Measurements from ENCODE around the gene CACNG3.
"Not testable (repeated sequence)": the region's sequence is repeated elsewhere in the genome, so short reads cannot be mapped to it uniquely, and the experiment has no call there.

CACNG3 gene

DNA sequence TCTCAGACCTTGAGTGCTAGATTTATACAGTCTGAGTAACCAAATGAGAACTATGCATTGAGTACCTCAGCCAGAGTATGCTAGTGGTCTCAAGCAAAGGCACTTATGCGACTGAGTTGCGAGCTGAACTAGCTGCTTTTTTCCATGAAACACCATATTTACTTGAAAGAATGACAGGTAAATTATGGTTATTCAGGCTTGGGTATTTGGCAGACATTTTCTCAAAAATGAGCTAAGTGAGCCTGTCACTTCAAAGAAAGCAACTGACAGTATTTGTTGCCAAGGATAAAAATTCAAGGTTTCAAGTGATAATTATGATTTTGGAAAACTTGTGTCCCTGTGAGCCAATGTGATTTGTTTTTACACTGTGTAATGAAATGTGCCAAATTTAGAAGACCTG lies 19.3 kb downstream of the CACNG3 start:
- no peak for DNase-seq (ENCODE audit: low read depth in 1 of 2, low spot score in 1 of 2)

DNA sequence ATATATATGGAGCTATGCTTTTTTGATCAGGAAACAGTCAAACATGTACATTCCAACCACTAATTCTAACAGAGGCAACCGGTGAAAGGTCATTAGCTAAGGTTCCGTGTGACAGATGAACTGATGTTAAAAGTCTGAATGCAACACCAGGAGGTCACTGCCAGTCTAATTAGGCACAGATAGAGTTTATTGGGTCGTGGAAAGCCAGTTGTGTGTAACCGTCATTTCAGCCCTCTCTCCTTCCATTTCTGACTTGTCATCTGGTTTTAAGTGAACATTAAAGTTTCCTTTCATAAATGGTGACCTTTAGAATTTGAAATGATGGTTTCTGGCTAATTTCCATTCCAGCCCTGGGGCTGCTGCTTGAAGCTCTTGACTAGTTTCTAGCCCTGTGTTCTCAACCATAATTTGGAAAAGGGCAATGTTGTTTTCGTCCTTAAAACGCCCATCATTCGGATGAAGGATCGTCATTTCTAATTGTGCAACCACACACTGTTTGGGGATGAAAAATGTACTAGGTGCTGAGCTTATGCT lies 23.9 kb downstream of the CACNG3 start:
- no peak for DNase-seq (ENCODE audit: low read depth in 1 of 2, low spot score in 1 of 2)

- no peak for DNase-seq (ENCODE audit: low read depth in 1 of 2, low spot score in 1 of 2)
Observed at GRCh38 chr16:24281466-24281865, 25.3 kb downstream of the CACNG3 start.

DNA sequence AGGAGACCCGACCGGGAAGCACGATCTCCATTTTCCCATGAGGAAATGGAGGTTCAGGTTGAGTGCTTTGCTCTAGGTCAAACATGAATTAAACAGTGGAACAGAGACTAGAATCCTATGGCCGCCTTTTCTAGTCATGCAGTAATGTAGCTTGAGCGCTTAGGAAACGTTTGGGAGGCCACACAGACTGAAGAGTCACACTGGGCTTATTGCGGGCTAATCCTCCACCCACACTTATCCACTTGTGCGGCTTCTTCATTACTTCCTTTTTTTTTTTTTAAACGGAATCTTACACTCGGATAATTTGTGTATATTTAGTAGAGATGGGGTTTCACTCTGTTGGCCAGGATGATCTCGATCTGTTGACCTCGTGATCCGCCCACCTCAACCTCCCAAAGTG lies 26.0 kb downstream of the CACNG3 start:
- no peak for DNase-seq (ENCODE audit: low read depth in 1 of 2, low spot score in 1 of 2)

- DNase-seq (ENCODE audit: low read depth in 1 of 2, low spot score in 1 of 2) = no peak
Observed at GRCh38 chr16:24286741-24287405, 30.7 kb downstream of the CACNG3 start.

GRCh38 chr16:24288516-24288915 lies 32.4 kb downstream of the CACNG3 start:
- no peak for DNase-seq (ENCODE audit: low read depth in 1 of 2, low spot score in 1 of 2)

- DNase-seq (ENCODE audit: low read depth in 1 of 2, low spot score in 1 of 2) = no peak
Observed at GRCh38 chr16:24289166-24289700, 33.1 kb downstream of the CACNG3 start.

GRCh38 chr16:24291932-24292331 lies 35.8 kb downstream of the CACNG3 start:
- DNase-seq (ENCODE audit: low read depth in 1 of 2, low spot score in 1 of 2) = no peak

DNA sequence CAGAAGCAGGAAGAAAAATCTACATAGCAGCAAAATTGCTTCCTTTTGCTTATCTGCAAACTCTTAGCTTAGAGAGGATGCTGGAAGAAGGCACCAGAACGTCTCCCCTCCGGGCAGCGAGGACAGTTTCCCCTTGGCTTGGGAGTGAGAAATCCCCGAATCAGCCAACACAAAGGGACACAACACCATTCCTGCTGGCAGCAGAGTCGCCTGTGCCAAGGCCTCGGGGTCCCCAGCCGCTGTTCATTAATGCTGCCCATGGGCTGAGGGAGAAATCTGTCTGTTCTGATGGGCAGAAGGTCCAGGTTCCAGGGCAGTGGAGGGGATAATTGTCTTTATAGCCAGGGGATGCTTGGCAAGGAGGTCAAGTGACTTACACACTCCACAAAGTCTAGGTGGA lies 38.0 kb downstream of the CACNG3 start:
- DNase-seq (ENCODE audit: low read depth in 1 of 2, low spot score in 1 of 2) = no peak

DNA sequence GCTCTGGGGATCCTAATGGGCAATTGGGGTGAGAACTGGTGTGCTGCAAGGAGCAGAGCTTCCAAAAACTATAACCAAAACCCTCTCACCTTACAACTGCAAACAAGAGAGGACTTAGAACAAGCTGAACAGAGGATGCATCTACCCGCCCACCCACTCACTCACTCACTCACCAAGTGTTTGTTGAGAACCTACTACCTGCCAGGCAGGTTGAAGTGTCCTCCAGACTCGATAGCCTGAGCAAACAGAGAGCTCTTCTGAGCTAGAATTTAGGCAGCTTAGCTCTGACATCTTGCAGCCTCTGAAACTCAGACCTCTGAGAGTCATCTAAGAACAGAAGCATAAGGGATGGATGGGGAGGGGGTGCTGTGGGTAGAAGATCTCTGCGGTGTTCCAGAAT lies 41.2 kb downstream of the CACNG3 start:
- no peak for DNase-seq (ENCODE audit: low read depth in 1 of 2, low spot score in 1 of 2)

GRCh38 chr16:24298548-24299167 lies 42.5 kb downstream of the CACNG3 start:
- DNase-seq (ENCODE audit: low read depth in 1 of 2, low spot score in 1 of 2) = no peak

- not testable (repeated sequence) for DNase-seq (ENCODE audit: low read depth in 1 of 2, low spot score in 1 of 2)
Observed at GRCh38 chr16:24300750-24301149, 44.6 kb downstream of the CACNG3 start.

DNA sequence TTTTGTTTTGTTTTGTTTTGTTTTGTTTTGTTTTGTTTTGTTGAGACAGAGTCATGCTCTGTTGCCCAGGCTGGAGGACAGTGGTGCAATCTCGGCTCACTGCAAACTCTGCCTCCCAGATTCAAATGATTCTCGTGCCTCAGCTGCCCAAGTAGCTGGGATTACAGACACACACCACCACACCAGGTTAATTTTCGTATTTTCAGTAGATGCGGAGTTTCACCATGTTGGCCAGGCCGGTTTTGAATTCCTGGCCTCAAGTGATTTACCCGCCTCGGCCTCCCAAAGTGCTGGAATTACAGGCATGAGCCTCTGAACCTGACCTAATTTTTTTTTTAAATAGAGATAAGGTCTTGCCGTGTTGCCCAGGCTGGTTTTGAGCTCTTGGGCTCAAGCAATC lies 46.5 kb downstream of the CACNG3 start:
- no peak for DNase-seq (ENCODE audit: low read depth in 1 of 2, low spot score in 1 of 2)

DNA sequence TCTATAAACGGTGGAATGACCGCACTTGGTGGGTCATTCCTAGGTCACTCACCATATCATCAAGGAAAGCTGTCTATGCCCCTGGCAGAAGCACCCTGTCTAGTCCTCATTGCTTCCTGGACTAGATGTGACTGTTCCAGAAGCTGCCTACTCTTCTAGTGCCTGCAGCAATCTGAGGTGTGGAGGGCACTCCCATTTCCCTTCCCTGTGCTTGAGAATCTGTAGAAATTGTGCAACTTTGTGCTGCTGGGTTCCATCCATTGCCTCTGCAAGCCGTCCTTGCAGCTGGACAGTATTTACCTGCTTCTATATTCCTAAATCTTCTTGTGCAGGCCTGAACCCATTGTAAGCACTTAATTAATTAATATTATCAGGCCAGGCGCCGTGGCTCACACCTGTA lies 52.1 kb downstream of the CACNG3 start:
- DNase-seq (ENCODE audit: low read depth in 1 of 2, low spot score in 1 of 2) = no peak

- no peak for DNase-seq (ENCODE audit: low read depth in 1 of 2, low spot score in 1 of 2)
Observed at GRCh38 chr16:24309258-24310142, 53.4 kb downstream of the CACNG3 start.

- DNase-seq (ENCODE audit: low read depth in 1 of 2, low spot score in 1 of 2) = no peak
Observed at GRCh38 chr16:24315343-24315742, 59.2 kb downstream of the CACNG3 start.

DNA sequence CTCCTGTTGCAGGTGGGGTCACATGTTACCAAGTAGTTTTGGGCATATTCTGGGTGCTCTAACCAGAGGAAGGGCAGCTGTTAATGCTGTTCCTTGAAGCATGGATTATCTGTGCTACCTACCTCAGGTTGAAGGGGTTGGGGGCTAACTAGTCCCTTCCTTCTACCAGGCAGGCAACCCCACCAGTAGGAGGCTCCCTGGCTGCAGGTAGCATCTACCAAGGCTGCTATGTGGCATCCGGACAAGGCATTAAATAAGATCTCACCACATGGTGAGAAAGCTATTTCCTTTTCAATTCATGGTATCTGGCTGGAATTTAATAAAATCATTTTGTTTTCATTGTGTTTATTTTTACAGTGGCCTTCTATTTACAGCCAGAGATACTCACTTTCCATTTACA lies 62.5 kb downstream of the CACNG3 start:
- no peak for DNase-seq (ENCODE audit: low read depth in 1 of 2, low spot score in 1 of 2)

DNA sequence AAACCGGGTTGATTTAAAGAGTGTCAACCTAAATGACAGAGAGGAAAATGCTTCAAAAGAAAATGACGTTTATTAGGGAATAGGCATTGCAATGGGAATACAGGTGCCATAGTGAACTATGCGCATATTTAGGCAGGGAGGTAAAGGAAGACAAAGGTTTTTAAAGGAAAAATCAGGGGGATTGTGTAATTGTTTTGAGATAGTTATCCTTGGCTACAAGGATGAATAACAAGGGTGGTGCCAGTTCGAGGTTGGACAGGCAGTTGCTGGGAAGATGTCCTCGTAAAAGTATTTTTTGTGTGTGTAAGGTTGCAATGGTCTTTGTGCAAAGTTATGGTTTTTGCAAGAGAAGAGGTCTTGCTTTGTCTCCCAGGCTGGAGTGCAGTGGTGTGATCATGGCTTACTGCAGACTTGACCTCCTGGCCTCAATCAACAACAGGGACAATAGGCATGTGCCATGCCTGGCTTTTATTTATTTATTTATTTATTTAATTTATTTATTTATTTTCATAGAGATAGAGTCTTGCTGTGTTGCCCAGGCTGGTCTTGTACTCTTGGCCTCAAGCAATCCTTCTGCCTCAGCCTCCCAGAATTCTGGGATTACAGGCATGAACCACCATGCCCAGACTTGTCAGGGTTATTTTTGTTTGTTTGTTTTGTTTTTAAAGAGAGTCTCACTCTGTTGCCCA lies 63.1 kb downstream of the CACNG3 start:
- DNase-seq (ENCODE audit: low read depth in 1 of 2, low spot score in 1 of 2) = no peak

DNA sequence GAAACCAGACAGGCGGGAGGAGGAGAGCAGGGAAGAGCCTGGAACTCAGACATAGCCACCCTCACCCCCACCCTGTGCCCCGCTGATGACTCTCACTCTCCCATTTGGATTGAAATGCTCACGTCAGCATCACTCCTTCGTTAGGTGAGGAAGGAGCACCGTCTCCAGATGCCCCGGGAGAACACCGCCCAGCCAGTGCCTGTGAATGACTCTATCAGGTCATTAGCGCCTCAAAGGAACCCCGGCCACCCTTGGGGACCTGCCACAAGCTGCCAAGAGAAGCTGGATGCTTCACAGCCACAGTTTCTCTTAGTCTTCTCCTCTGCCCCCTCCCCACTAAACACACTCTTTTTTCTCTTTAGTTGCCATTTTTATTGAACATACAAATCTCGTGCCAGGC lies 66.0 kb downstream of the CACNG3 start:
- DNase-seq (ENCODE audit: low read depth in 1 of 2, low spot score in 1 of 2) = no peak

DNA sequence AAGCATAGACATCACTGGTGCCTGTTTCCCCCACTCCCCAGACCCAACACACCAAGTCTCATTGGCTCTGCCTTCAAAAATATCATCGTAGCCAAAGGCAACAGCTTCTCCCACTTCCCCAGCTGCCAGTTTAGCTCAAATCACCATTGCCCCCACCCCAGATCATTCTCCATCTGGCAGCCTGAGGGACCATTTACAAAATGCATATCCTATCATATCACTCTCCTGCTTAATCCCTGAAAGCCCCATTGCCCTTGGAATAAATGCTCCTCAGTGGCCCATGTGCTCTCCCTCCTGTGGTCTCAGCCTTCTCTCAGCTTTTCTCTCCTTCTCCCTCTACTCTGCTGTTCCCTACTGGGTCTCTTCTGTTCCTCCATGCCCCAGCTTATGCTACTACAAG lies 68.3 kb downstream of the CACNG3 start:
- no peak for DNase-seq (ENCODE audit: low read depth in 1 of 2, low spot score in 1 of 2)

DNA sequence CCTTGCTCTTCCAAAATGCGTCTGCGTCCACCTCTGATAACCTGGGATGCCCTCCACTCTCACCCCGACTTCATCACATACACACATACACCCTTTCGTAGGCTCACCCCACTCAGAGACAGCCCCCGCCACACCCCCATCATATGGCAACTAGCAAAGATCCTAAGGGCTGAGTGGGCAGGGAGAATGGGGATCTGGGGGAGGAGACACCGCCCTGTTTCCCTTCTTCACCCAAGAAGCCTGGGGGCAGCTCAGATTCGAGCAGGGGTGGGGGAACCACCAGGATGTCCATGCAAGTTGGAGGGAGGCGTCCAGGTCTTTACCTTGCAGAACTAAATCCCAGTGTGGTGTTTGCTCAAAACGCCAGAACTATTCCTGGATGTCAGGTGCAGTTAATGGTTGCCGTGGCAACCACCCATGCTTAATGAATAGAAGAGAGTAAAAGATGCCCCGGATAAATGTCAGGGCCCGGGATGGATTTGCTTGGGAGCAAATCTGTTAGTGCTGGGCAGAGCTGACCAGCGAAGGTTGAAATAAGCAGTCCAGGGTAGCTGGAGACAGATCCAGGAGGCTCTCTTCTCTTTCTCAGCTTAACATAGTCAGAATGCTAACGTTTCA lies 72.8 kb downstream of the CACNG3 start:
- no peak for DNase-seq (ENCODE audit: low read depth in 1 of 2, low spot score in 1 of 2)
